Activated CD4-positive, alpha-beta T cell treated with anti-CD3 and anti-CD28 coated beads, Interleukin-2, amount 50 U/mL, for 1 hour (primary cell): ENCODE results near the gene SPAAR.
"Not testable (repeated sequence)": the region's sequence is repeated elsewhere in the genome, so short reads cannot be mapped to it uniquely, and the experiment has no call there.

ENCODE experiments used
- DNase-seq: peaks from one replicate; pipeline ENCODE4 v3.0.0-alpha.2; 2020

SPAAR gene

GRCh38 chr9:35923927-35924763, 14.9 kb downstream of the SPAAR start:
- DNase-seq, result no peak

DNA sequence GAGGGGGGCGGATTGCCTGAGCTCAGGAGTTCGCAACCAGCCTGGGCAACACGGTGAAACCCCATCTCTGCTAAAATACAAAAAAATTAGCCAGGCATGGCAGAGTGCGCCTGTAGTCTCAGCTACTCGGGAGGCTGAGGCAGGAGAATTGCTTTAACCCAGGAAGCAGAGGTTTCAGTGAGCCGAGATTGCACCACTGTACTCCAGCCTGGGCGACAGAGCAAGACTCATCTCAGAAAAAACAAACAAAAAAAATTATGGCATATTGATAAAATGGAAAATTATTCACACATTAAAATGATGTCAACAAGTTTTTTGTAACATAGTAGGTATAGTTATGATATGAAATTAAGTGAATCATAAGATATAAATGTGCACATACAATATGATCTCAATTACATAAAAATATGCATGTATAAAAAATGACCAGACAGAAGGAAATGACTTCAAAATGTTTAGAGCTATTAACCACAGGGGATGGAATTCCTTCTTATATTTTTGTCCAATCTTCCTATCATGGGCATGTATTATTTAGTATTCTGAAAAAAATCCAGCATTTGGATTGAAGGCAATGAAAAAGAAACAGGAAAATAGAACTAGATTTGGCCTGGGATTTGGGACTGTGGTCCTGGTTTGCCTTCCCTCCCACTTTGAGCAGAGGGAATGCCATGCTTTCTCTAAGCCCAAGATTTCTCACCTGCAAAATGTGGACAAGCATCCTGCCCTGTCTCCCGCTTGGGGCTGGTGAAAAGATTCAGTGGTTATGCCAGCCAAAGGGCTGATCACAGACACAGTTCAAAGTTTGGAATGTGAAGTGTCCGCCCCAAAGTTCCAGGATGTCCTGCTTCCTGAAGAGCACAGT, 19.5 kb downstream of the SPAAR start:
- no peak for DNase-seq

DNA sequence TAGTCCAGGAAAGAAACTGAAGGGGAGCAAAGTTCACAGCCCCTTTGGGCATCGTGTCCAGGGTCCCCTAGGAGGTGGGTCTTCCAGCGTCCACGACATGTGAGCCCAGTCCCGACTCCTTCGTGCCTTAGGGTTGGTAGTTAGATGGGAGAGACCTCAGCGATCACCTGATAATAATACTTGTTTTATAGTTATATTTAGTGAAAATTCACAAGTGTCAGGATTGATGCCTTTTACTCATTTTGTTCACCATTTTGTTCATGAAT, 20.1 kb downstream of the SPAAR start:
- no peak for DNase-seq

GRCh38 chr9:35930521-35930920, 21.2 kb downstream of the SPAAR start:
- DNase-seq, result no peak

DNA sequence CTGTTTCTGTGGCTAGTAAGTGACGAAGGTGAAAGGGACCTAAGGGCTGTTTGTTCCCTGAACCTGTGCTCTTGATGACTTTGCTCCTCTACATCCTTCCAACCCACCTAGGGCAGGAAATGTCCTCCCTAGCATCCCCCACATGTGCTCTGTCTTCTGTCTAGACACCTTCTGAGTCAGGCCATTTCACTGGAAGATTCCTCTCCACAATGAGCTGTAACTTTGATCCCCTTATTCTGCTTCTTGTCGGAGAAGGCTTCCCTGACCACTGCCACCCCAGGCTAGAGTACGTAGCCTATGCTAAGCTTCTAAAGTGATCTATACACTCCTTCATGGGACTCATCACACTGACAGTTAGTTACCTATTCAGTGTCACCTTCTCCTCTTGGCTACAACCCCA, 21.7 kb downstream of the SPAAR start:
- no peak for DNase-seq

GRCh38 chr9:35932735-35933134, 23.4 kb downstream of the SPAAR start:
- DNase-seq, result no peak

DNA sequence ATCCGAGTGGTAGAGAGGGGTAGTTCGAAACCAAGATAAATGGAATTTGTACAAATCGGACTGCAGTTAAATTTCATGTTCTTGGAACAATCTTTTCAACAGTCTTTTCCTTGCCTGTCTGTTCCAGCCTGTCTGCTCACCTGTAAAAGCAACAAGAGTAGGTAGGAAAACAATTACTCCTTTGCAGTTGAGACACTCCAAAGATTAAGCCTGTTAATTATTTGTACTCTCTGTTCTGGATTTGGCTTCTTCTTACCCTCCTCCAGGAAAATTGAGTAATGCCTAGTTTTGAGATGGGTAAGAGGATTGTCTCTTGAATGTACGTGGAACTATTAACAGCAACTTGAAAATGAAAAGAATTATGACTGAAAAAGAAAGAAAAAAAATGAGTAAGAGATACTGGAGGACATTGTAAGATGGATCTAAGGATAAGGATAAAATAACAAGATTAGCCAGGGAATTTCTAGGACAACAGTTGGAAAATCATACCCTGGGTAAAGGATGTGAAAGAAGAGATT, 24.3 kb downstream of the SPAAR start:
- DNase-seq, result no peak

DNA sequence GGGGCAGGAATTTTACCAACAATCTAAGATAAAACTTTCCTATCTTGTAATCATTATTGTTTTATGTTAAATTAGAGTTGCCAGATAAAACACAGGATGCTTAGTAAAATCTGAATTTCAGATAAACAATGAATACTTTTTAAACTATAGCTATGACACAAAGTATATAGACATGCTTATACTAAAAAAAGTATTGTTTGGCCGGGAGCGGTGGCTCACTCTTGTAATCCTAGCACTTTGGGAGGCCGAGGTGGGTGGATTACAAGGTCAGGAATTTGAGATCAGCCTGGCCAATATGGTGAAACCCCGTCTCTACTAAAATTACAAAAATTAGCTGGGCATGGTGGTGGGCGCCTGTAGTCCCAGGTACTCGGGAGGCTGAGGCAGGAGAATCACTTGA, 24.8 kb downstream of the SPAAR start:
- not testable (repeated sequence) for DNase-seq

- no peak for DNase-seq
Observed at GRCh38 chr9:35935261-35935660, 26.0 kb downstream of the SPAAR start.

DNA sequence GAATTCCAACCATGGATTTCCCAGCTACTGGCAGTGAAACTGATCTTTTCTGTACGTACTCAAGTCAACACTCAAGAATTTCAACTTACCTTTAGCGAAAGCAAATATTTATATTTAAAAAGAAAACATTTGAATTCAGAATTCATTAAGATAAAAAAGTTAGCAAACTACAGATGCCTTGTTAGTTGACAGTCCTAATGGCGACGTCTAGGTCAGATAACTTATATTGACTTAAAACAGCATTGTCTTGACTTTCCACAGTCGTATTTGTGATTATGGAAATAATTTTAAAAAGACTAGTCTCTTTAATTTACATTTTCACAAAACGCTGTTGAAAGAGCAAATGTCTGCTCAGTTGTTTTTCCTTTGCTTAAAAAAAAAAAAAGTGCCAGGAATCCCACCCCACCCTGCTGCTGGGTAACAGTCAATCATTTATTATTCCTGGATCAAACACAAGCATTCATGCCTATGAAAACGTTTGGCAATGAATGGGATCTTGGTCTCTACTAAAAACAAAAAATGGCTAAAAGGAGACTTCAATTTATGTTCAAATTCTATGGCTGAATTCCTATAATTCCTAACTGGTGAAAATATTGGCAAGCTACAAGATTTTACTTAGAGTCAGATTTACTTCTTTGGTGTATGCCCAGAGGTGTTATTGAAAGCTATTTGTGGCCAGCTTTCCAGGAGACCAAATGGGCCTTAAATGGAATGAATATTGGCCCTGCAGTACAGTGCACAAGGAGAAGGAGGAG, 26.6 kb downstream of the SPAAR start:
- DNase-seq, result no peak

DNA sequence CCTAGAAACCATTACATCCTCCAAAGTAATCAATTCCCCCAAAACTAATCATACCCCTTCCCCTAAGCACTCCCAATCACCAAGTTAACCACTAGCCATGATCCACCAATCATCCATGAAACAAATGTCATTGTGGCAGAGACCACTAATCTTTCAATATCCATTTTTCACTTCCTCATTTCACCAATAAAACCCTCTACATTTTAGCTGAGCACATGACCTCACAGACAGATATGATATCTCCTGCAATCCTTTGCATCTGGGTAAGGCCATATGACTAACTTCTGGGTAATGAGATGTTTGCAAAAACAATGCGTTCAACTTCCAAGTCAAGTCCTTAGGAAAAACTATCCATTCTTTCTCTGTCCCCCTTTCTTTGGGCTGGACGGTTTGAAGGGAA, 27.9 kb downstream of the SPAAR start:
- no peak for DNase-seq

DNA sequence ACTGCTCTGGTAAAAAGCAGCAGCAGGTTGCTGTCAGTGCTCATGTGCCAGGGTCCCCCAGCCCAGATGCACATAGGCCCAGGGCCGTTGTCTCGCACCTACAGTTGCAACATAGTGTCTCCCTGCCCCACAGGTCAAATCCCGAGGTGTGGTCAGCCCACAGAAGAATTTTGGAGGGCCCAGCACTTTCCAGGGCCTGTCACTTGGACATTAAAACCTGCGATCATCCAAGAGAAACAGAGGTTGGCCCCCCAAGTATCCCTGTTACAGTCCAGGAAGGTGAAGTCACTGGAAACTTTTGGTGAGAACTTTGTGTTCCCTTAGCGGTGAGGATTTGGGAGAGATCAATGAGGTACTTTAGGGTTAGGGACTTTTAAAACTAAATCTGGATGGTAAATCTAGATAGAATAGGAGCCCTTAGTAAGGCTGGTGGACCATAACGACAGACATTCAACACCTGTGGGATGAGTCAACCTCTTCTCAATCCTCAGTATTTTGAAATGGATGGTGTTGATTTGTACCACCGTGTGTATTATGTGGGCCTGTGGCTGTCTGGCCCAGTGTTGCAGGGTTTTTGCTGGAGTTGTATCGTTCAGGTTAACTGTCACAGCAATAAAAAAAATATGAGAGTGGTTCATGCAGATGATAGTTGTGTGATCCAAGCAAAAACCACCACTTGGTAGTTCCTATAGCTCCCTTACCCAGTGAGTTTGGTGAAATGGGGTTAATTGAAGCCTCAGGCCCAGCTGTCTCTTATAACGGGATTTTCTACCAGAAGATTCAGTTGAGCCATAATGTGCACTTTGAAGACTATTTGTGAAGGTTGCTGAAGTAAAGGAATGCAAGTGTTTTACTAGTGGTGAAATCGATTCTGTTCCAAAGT, 29.4 kb downstream of the SPAAR start:
- DNase-seq, result no peak

DNA sequence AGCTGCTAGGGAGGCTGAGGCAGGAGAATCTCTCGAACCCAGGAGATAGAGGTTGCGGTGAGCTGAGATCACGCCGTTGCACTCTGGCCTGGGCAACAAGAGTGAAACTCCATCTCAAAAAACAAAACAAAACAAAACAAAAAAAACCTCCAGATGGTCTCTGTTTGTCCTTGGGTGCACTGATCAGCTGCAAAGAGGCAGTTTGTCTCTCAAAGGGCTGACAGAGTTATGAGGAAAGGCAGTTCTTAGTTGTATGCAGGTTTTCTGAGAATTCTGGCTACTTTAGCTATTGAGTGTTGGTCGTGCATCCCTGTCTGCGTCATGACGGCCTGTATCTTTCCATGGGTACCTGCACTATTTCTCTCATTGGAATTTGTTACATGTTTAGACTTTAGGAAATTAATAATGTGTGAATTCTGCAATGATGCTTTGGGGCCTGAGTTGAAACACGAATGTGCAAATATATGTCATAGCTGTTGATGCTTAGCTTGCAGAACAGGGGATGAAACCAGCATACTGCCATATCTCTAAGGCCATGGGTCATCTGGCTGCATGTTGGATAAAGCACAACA, 30.5 kb downstream of the SPAAR start:
- no peak for DNase-seq

DNA sequence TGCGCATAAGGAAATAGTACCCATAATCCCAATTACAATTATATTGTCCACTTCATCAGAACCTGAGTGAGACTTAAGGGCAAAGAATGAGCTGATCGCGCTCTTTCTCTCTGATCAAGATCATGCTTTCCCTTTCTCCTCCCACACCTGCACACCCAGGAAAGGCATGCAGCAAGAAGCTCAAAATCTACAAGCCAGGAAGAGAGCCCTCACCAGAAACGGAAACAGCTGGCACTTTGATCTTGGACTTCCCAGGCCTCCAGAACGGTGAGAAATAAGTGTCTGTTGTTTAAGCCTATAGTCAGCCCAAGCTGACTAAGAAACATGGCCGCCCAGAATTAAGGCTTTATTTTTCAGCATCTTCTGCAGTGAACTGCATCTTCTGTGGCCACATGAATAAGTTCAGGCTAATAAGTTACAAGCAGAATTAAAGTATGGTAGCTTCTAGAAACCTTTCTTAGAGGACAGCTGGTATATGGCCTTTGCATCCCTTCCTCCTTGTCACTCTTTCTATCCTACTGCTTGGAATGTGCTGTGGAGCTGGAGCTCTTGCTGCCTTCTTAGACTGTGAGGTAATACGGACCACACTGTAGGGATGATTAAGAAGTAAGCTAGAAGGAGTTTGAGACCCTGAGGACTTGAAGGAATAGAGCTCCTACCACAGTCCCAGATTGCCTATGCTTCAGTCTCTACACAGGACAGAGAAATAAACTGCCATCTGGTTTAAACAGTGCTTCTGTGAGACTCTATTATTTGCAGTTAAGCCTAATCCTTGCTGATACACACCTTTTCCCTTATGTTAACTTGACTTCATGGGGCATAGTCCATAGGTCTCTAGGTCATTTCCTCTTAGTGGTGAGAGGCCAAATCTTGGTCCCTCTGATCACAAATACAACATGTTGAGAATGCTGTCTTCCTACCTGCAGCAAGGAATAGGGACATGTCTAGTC, 31.4 kb downstream of the SPAAR start:
- DNase-seq, result no peak

DNA sequence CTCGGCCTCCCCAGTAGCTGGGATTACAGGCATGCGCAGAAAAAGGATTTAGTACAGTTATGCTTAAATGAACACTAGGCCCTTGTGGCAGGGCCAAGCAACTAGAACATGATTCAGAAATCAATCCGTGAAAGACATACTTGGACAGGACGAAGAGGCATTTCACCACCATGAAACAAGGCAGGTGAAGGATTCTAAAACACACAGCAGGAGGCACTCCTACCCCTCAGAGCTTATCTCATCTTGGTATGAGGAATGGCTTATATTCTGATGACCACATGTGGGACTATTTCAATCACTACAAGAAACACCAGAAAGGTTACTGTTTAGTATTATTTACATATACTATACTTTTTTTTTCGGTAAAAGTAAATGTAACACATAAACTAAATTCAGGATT, 33.0 kb downstream of the SPAAR start:
- no peak for DNase-seq

DNA sequence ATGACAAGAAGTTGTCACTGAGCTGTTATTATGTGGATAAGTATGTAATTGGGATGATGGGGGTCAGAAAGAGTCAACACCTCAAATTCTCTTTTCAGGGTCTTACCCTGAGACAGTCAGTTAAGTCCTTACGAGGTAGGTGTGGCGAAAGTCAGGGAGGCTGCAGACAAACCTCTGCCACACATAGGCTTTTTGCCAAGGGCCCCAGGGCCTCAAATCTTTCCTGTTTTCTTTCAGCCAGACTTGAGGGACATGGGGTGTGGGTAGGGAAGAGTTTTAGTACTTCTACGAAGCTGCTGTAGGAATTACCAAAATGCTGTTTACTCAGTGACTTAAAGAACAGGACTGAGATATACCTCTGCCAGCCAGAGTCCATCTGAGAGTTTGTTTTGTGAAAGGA, 34.9 kb downstream of the SPAAR start:
- DNase-seq, result no peak

GRCh38 chr9:35944841-35945240, 35.6 kb downstream of the SPAAR start:
- no peak for DNase-seq

GRCh38 chr9:35945341-35946018, 36.2 kb downstream of the SPAAR start:
- DNase-seq, result peak; percentile 70

- DNase-seq, result no peak
Observed at GRCh38 chr9:35948451-35948850, 39.2 kb downstream of the SPAAR start.

DNA sequence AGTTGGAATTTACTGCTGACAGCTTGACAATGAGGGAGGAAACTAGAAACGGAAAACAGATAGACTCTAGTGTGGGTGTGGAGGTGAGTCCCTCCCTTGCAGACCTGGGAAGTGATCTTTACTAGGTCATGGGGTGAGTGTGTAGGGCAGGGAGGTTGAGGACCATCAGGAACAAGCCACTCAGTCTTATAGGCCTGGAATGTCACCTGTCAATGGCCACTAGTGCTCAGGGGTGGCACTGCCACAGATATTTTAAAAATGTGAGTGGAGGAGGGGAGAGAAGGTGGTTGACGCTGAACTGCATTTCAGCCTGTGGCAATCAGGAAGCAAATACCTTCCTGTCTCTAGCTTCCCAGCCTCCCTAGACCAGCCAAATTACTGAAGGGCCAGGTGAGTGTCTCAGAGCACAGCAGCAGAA, 39.6 kb downstream of the SPAAR start:
- no peak for DNase-seq
